ENCODE measurements around the gene PLCH1.

GRCh38 chr3:155619118-155619915, 125.6 kb downstream of the PLCH1 start:
- TF ChIP-seq CTCF (IDR thresholded peaks at IDR 0.05), result no peak
- TF ChIP-seq POLR2A (IDR thresholded peaks at IDR 0.05), result no peak
- no peak for TF ChIP-seq POLR2AphosphoS5 (IDR thresholded peaks at IDR 0.05; ENCODE audit: insufficient read depth in 1 of 2, low read depth in 1 of 2)
